ENCODE measurements around the gene C11orf65.

C11orf65 gene

GRCh38 chr11:108495326-108495725 is 28.0 kb upstream of the C11orf65 start:
- H3K4me1 ChIP-seq (ENCODE audit: insufficient read depth, insufficient read length) = no peaks in the 10 kb centered on the region
- H3K4me3 ChIP-seq (ENCODE audit: insufficient read length, low read depth) = no peak overlapping the region
- no peak for DNase-seq (ENCODE audit: low read depth, low spot score)
- TF ChIP-seq YY1 (IDR thresholded peaks at IDR 0.05; ENCODE audit: insufficient read depth, insufficient read length) = no peak
- TF ChIP-seq ZNF274 (IDR thresholded peaks at IDR 0.05; ENCODE audit: low read depth, low read length) = no peak
- TF ChIP-seq SUZ12 (IDR thresholded peaks at IDR 0.05; ENCODE audit: extremely low read depth, insufficient read depth, insufficient read length) = no peak
- no peaks in the 10 kb centered on the region for H3K27me3 ChIP-seq (ENCODE audit: insufficient read depth, insufficient read length)
- no peak overlapping the region for H3K9ac ChIP-seq (ENCODE audit: insufficient read length, low read depth)
- H3K36me3 ChIP-seq (ENCODE audit: insufficient read depth, insufficient read length, low read length) = peaks cover 12% of the 10 kb centered on the region
- H3K9me3 ChIP-seq (ENCODE audit: insufficient read depth, low read length) = no peaks in the 10 kb centered on the region

GRCh38 chr11:108494182-108494581 is 26.9 kb upstream of the C11orf65 start:
- Histone ChIP-seq H3K4me3 (ENCODE audit: insufficient read length, low read depth) (no peak overlapping the region), H3K9me3 (ENCODE audit: insufficient read depth, low read length) (no peaks in the 10 kb centered on the region), H3K9ac (ENCODE audit: insufficient read length, low read depth) (no peak overlapping the region), H3K4me1 (ENCODE audit: insufficient read depth, insufficient read length) (no peaks in the 10 kb centered on the region), H3K27me3 (ENCODE audit: insufficient read depth, insufficient read length) (no peaks in the 10 kb centered on the region), H3K36me3 (ENCODE audit: insufficient read depth, insufficient read length, low read length) (peaks cover 20% of the 10 kb centered on the region)
- no peak for DNase-seq (ENCODE audit: low read depth, low spot score)
- no peak for TF ChIP-seq SUZ12 (IDR thresholded peaks at IDR 0.05; ENCODE audit: extremely low read depth, insufficient read depth, insufficient read length)
- no peak for TF ChIP-seq YY1 (IDR thresholded peaks at IDR 0.05; ENCODE audit: insufficient read depth, insufficient read length)
- no peak for TF ChIP-seq ZNF274 (IDR thresholded peaks at IDR 0.05; ENCODE audit: low read depth, low read length)

GRCh38 chr11:108491936-108492335 is 24.6 kb upstream of the C11orf65 start:
- Histone ChIP-seq H3K4me3 (ENCODE audit: insufficient read length, low read depth) (no peak overlapping the region), H3K9me3 (ENCODE audit: insufficient read depth, low read length) (no peaks in the 10 kb centered on the region), H3K4me1 (ENCODE audit: insufficient read depth, insufficient read length) (no peaks in the 10 kb centered on the region), H3K36me3 (ENCODE audit: insufficient read depth, insufficient read length, low read length) (peaks cover 25% of the 10 kb centered on the region), H3K9ac (ENCODE audit: insufficient read length, low read depth) (no peak overlapping the region), H3K27me3 (ENCODE audit: insufficient read depth, insufficient read length) (no peaks in the 10 kb centered on the region)
- TF ChIP-seq SUZ12 (IDR thresholded peaks at IDR 0.05; ENCODE audit: extremely low read depth, insufficient read depth, insufficient read length) (no peak), YY1 (IDR thresholded peaks at IDR 0.05; ENCODE audit: insufficient read depth, insufficient read length) (no peak), ZNF274 (IDR thresholded peaks at IDR 0.05; ENCODE audit: low read depth, low read length) (no peak)
- no peak for DNase-seq (ENCODE audit: low read depth, low spot score)

- no peaks in the 10 kb centered on the region for H3K4me1 ChIP-seq (ENCODE audit: insufficient read depth, insufficient read length)
- H3K27me3 ChIP-seq (ENCODE audit: insufficient read depth, insufficient read length) = no peaks in the 10 kb centered on the region
- DNase-seq (ENCODE audit: low read depth, low spot score) = no peak
- H3K4me3 ChIP-seq (ENCODE audit: insufficient read length, low read depth) = no peak overlapping the region
- TF ChIP-seq SUZ12 (IDR thresholded peaks at IDR 0.05; ENCODE audit: extremely low read depth, insufficient read depth, insufficient read length) (no peak), YY1 (IDR thresholded peaks at IDR 0.05; ENCODE audit: insufficient read depth, insufficient read length) (no peak), ZNF274 (IDR thresholded peaks at IDR 0.05; ENCODE audit: low read depth, low read length) (no peak)
- peaks cover 6% of the 10 kb centered on the region; the same call in 1 of the 2 replicates for H3K9me3 ChIP-seq (ENCODE audit: insufficient read depth, low read length)
- H3K9ac ChIP-seq (ENCODE audit: insufficient read length, low read depth) = no peak overlapping the region
- peaks cover 40% of the 10 kb centered on the region for H3K36me3 ChIP-seq (ENCODE audit: insufficient read depth, insufficient read length, low read length)
Observed at GRCh38 chr11:108486828-108487227, 19.5 kb upstream of the C11orf65 start.

- Histone ChIP-seq H3K27me3 (ENCODE audit: insufficient read depth, insufficient read length) (no peaks in the 10 kb centered on the region), H3K4me1 (ENCODE audit: insufficient read depth, insufficient read length) (no peaks in the 10 kb centered on the region), H3K4me3 (ENCODE audit: insufficient read length, low read depth) (no peak overlapping the region), H3K36me3 (ENCODE audit: insufficient read depth, insufficient read length, low read length) (peaks cover 45% of the 10 kb centered on the region), H3K9ac (ENCODE audit: insufficient read length, low read depth) (no peak overlapping the region), H3K9me3 (ENCODE audit: insufficient read depth, low read length) (peaks cover 6% of the 10 kb centered on the region; the same call in 1 of the 2 replicates)
- TF ChIP-seq ZNF274 (IDR thresholded peaks at IDR 0.05; ENCODE audit: low read depth, low read length) = no peak
- no peak for TF ChIP-seq YY1 (IDR thresholded peaks at IDR 0.05; ENCODE audit: insufficient read depth, insufficient read length)
- no peak for TF ChIP-seq SUZ12 (IDR thresholded peaks at IDR 0.05; ENCODE audit: extremely low read depth, insufficient read depth, insufficient read length)
- DNase-seq (ENCODE audit: low read depth, low spot score) = no peak
Observed at GRCh38 chr11:108486331-108486730, 19.0 kb upstream of the C11orf65 start.

GRCh38 chr11:108483163-108483562 is 15.8 kb upstream of the C11orf65 start:
- TF ChIP-seq SUZ12 (IDR thresholded peaks at IDR 0.05; ENCODE audit: extremely low read depth, insufficient read depth, insufficient read length) = no peak
- TF ChIP-seq ZNF274 (IDR thresholded peaks at IDR 0.05; ENCODE audit: low read depth, low read length) = no peak
- no peak for TF ChIP-seq YY1 (IDR thresholded peaks at IDR 0.05; ENCODE audit: insufficient read depth, insufficient read length)
- Histone ChIP-seq H3K9ac (ENCODE audit: insufficient read length, low read depth) (no peak overlapping the region), H3K36me3 (ENCODE audit: insufficient read depth, insufficient read length, low read length) (peaks cover 40% of the 10 kb centered on the region), H3K27me3 (ENCODE audit: insufficient read depth, insufficient read length) (no peaks in the 10 kb centered on the region), H3K4me1 (ENCODE audit: insufficient read depth, insufficient read length) (no peaks in the 10 kb centered on the region), H3K9me3 (ENCODE audit: insufficient read depth, low read length) (peaks cover 6% of the 10 kb centered on the region; the same call in 1 of the 2 replicates), H3K4me3 (ENCODE audit: insufficient read length, low read depth) (no peak overlapping the region)
- DNase-seq (ENCODE audit: low read depth, low spot score) = no peak

- TF ChIP-seq YY1 (IDR thresholded peaks at IDR 0.05; ENCODE audit: insufficient read depth, insufficient read length) (no peak), ZNF274 (IDR thresholded peaks at IDR 0.05; ENCODE audit: low read depth, low read length) (no peak), SUZ12 (IDR thresholded peaks at IDR 0.05; ENCODE audit: extremely low read depth, insufficient read depth, insufficient read length) (no peak)
- no peaks in the 10 kb centered on the region for H3K4me1 ChIP-seq (ENCODE audit: insufficient read depth, insufficient read length)
- H3K4me3 ChIP-seq (ENCODE audit: insufficient read length, low read depth) = no peak overlapping the region
- no peak for DNase-seq (ENCODE audit: low read depth, low spot score)
- no peaks in the 10 kb centered on the region for H3K9me3 ChIP-seq (ENCODE audit: insufficient read depth, low read length)
- peaks cover 33% of the 10 kb centered on the region for H3K36me3 ChIP-seq (ENCODE audit: insufficient read depth, insufficient read length, low read length)
- no peaks in the 10 kb centered on the region for H3K27me3 ChIP-seq (ENCODE audit: insufficient read depth, insufficient read length)
- no peak overlapping the region for H3K9ac ChIP-seq (ENCODE audit: insufficient read length, low read depth)
Observed at GRCh38 chr11:108474664-108475463, 7.5 kb upstream of the C11orf65 start.
